ENCODE results near the gene SLC35B2.
A peak's percentile ranks its signal among the peaks of the same experiment; 100 is the strongest.

SLC35B2 gene

GRCh38 chr6:44268095-44268628, 10.8 kb upstream of the SLC35B2 start:
- DNase-seq (ENCODE audit: low read depth in 2 of 2) = no peak

- DNase-seq (ENCODE audit: low read depth in 2 of 2) = no peak
Measured at GRCh38 chr6:44267252-44267651, 9.9 kb upstream of the SLC35B2 start.

DNA sequence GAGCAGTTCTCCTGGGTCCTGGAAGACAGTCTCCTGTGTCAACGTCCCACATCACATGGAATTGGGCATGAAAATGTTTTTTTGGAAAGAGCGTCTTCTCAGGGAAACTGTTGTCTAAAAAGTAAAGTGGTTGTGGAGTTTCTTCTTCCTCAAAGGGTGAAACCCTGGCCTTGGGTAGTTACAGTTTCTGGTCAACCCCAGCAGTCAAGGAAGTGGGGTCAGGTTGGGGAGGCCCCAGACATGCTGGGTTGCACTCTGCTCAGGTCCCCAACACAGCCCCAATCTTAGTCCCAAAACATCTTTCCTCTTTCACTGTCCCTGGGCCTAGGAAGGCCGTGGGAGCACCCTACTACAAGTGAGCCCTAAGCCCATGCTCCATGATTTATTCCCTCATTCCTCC, 9.0 kb upstream of the SLC35B2 start:
- no peak for DNase-seq (ENCODE audit: low read depth in 2 of 2)

DNA sequence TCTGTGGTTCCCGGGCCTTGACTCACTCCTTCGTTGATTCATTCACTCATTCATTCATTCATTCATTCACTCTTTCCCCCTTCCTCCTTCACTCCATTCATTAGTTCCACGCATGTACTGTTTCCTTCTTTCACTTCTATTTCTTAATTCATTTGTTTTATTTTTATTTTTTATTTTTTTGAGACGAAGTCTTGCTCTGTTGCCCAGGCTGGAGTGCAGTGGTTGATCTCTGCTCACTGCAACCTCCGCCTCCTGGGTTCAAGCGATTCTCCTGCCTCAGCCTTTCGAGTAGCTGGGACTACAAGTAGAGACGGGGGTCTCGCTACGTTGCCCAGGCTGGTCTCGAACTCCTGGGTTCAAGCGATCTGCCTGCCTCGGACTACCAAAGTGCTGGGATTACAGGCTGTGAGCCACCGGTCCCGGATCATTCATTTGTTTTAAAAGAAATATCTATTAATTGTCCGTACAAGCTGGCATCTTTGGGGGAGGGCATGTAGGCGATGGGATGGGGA, 8.4 kb upstream of the SLC35B2 start:
- DNase-seq (ENCODE audit: low read depth in 2 of 2) = no peak

DNA sequence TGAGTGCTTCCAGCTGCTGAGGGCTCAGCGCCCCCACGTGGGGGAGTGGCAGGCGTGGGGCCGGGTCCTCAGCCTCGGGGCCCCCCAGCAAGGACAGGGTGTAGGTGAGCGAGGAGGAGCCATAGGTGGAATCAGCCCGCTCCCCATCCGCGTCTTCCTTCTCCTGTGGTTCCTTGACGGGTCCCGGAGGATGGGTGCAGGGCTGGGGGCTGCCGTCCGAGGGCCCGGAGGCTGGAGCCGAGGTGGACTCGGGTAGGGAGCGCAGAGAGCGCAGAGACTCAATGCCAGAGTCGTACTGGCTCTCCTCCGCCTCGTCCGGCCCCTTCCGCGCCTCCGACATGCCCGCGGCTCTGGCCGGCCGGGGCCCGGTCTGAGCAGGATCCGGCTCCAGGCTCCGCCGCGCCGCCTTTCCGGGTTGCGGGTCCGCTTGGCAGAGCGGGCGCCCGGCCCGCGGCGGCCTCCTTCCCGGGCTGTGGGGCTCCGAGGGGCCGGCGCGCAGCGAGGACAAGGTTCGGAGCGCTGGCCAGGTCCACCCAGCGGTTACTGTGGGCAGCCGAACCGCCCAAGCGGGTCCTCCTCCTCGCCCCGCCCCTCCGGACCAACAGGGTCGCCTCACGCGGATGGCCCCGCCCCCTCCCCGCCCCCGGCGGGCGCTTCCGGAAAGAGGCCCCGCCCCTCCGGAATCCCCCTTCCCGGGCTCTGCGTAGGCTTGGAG, 7.8 kb upstream of the SLC35B2 start, which contains the start of gene NFKBIE:
NFKBIE (minus strand) TSS at position 545 of the 715 bp plus-strand sequence; CDS start at position 340, 205 bp downstream.
- peak; percentile 53 to 58 for DNase-seq (ENCODE audit: low read depth in 2 of 2)

- no peak for DNase-seq (ENCODE audit: low read depth in 2 of 2)
Measured at GRCh38 chr6:44264154-44265006, 7.1 kb upstream of the SLC35B2 start.

- no peak for DNase-seq (ENCODE audit: low read depth in 2 of 2)
Measured at GRCh38 chr6:44263354-44264100, 6.2 kb upstream of the SLC35B2 start.

DNA sequence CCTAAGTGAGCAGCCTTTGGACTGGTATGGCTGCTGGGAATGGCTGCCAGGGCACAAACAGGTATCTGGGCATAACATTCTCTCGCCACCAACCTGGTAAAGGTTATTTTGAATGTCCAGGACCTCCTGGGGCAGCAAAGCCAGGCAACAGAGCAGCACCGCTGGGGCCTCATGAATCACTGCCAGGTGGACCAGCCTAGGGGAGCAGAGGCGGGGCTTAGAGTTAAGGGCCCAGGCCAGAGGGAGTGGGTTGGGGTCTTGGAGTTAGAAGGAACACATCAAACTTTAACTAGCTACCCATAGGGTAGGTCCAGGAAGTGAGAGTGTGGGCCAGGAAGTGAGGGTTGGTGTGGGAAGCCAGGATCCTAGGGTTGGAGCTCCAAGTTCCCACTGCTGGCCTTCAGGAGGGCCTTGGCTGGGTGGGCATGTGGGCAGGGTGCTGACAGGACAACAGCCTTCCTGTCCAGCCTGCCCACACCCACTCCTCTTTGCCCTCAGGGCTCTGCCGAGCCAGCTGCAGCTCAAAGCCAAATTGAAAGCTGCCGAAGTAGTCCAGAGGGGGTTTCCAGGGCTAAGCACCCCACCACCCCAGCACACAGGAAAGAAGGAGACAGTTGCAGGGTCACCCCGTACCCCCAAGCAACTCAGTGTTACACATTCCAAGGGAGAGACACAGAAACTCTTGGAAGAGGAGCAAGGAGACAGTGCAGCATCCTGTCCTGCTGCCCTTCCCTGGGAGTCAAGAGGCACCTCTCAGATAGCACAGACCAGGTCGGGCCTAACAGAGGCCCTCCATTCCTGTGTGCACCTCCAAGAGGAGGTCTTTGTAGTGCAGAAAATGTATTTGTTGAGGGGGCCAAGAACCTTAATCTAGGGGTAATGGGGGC, 5.4 kb upstream of the SLC35B2 start:
- no peak for DNase-seq (ENCODE audit: low read depth in 2 of 2)

- no peak for DNase-seq (ENCODE audit: low read depth in 2 of 2)
Measured at GRCh38 chr6:44261581-44261980, 4.3 kb upstream of the SLC35B2 start.

GRCh38 chr6:44260451-44261297, 3.3 kb upstream of the SLC35B2 start:
- DNase-seq (ENCODE audit: low read depth in 2 of 2) = no peak

DNA sequence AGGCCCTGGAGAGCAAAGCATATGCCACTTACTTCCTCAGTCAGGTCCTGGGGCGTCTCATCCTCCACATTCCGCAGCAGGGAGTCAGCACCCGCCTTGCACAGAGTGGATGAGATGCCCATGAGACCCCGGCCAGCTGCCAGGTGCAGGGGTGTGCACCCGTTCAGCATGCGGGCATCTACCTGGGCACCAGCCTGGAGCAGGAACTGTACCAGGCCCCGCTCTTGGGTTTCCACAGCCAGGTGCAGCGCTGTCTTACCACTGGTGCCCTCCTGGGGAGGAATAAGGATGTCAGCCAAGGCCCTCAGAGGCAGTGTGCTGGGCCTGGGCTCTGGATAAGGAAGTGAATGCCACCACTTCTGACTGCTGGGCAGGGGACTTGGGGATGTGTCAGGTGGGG, 2.7 kb upstream of the SLC35B2 start:
- no peak for DNase-seq (ENCODE audit: low read depth in 2 of 2)

- no peak for DNase-seq (ENCODE audit: low read depth in 2 of 2)
Measured at GRCh38 chr6:44258921-44259320, 1.6 kb upstream of the SLC35B2 start.

DNA sequence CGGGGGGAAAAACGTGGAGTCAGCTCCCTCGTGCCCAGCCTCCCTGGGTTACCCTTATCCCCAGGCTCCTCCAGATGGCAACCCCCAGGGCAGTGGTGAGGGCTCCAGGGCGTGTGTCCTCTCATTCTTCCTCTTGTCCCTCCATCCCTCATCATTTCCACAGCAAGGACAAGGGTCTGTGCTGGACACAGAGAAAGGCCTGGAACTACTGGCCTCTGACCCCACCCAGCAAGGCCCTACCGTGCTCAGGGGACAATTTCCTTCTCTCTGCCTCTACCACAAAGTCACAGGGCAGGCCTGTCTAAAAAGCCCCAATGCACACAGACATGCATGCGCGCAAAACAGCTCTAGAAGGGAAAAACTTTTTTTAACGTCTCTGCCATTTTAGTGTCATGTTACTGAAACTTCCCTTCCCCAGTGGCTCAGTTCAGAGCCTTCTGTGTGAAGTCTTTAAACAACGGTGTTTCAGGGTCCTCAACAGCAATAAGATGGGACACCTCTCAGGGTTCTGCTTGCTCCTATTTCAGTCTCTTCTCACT, 1.1 kb upstream of the SLC35B2 start:
- DNase-seq (ENCODE audit: low read depth in 2 of 2) = no peak

DNA sequence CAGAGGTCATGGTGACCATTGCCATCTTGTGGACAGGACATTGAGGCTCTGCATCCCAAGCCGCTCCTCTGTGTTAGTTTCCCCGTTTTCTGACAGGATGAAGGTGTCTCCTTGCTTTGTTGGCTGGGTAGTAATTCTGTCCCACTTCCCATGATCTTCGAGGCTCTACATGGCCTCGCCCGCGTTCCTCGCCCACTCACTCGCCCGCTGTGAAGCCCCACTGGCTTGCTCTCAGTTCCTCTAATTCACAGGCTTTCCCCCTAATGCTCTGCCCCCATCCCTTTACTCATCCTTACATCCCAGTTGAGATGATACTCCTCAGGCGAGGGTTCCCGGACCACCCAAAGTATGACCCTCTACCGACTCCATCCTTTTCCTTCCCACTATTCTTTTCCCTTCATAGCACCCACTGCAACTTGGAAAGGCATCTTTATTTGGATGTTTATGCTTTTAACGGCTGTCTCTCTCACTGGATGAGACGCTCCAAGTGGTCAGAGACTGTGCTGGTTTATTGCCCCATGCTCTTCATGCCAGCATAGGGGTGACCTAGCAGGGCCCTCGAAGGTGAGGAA, 511 bp upstream of the SLC35B2 start:
- DNase-seq (ENCODE audit: low read depth in 2 of 2) = no peak

- no peak for DNase-seq (ENCODE audit: low read depth in 2 of 2)
Measured at GRCh38 chr6:44256775-44257024, 628 bp downstream of the SLC35B2 start.

DNA sequence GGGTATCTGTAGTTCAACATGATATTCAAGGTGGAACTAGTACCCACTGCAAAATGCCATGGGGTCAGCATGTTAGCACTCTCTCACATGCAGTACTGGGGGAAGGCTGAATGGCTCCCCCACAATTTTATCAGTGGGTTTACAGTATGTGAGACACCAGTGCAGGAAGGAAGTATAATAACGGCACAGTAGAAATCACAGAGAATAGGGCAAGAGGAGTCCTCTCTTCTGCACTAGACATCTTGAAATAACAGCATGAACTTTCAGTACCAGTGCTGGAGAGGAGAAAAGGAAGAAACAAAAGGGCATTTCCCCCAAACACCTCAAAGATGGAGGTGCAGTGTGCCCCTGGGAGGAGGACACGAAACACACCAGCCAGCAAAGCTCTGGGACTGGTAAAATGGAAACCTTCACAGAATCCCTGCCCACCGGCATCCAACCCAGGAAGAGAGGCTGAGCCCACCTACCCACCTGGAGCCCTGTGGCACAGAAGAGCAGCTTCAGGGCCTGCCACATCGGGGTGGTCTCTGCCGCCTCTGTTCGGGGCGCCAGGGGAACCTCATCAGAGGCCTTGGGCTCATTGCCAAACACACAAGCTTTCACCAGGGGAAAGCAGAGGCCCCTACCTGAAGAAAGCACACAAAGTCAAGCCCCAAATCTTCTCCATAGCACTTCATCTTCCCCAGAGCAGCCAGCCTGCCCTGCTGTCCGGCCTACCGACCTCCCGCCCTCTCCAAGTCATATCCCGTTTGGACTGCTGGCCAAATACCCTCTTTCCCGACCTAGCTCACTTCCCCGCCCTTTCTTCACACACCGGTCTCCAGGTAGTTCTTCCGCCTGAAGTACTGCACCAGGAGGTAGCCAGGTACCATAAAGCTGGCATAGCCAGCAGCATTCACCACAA, 1.2 kb downstream of the SLC35B2 start:
- no peak for DNase-seq (ENCODE audit: low read depth in 2 of 2)

DNA sequence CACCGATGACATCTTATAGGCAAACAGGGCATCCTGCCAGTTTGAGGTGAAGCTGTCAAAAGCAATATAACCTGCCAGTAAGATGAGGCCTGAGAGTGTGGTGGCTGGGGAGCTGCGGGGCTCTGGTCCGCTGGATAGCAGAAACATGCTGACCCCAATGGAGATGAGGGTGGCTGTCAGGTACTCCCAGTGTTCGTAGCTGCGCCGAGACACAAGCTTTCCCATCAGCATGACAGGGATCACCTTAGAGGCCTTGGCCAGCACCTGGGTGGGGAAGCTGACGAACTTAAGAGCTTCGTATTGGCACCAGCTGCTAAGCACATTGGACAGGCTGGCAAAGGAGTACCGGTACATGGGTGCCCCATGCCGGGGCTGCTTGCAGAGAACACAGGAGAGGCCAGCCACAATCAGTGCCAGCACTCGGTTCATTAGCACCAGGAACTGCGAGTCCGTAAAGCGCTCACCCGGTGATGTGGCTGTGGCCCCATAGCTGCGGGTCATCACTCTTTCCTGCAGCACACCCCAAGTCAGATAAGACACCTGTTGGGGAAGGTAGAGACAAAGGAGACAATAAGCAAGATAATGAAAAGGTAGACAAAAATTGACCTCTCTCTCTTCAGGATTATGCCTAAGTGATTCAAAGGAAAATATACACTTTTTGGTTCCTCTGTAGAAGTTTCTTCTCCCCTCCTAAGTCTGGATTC, 2.1 kb downstream of the SLC35B2 start:
- DNase-seq (ENCODE audit: low read depth in 2 of 2) = no peak

Measured in fibroblast of skin of left biceps (primary cell).